Suprapubic skin (tissue), 4 donors: ENCODE measurements around the gene FZD7.

Source experiments
- CTCF ChIP-seq, 2 donors: fragments of 200-600 bp in 1 of 2; fragments of 450-650 bp in 1 of 2; sonication (generic) in 1 of 2; IDR thresholded peaks; one replicate each; pipeline ENCODE4 v1.5.1; 2016 to 2019; ENCODE audit warnings: antibody characterized with exemption in 2 of 2, mild to moderate bottlenecking in 1 of 2, moderate library complexity in 1 of 2
- EP300 ChIP-seq: sonication (generic); formaldehyde crosslinking; IDR thresholded peaks from one replicate; pipeline ENCODE4 v1.6.1; 2017; ENCODE audit warnings: antibody characterized with exemption
- POLR2A ChIP-seq, 2 donors: fragments of 450-650 bp; IDR thresholded peaks; one replicate each; pipeline ENCODE4 v1.6.1; 2017; ENCODE audit warnings: antibody characterized with exemption in 2 of 2, mild to moderate bottlenecking in 2 of 2, moderate library complexity in 2 of 2
- POLR2AphosphoS5 ChIP-seq, 3 donors: sonication (generic); formaldehyde crosslinking; IDR thresholded peaks; one replicate each; pipeline ENCODE4 v1.6.1; 2017; ENCODE audit warnings: antibody characterized with exemption in 3 of 3

- no peak for TF ChIP-seq CTCF (IDR thresholded peaks at IDR 0.05)
- TF ChIP-seq POLR2A (IDR thresholded peaks at IDR 0.05) = no peak
- TF ChIP-seq POLR2AphosphoS5 (IDR thresholded peaks at IDR 0.05) = no peak
- no peak for TF ChIP-seq EP300
Measured at GRCh38 chr2:202072226-202072625, 38.6 kb downstream of the FZD7 start.
